ENCODE data around the gene MAPK1IP1L. TPM values are rescaled to one million over a fixed set of nuclear protein-coding genes. Genes with fewer than 3 reads are reported as not detected.
"Not testable (repeated sequence)": the region's sequence is repeated elsewhere in the genome, so short reads cannot be mapped to it uniquely, and the experiment has no call there.

The MAPK1IP1L gene
- total and polyA plus RNA-seq, 4 donors = 28.2 to 101 (median 62.7) TPM

- Histone ChIP-seq H3K36me3 (ENCODE audit: control insufficient read depth in 1 of 2, insufficient read depth in 2 of 2, low read length in 1 of 2) (no peaks in the 10 kb centered on the region), H3K4me3 (ENCODE audit: low read length in 2 of 2) (peak overlapping the region; percentile 31 to 88), H3K27ac (ENCODE audit: low read depth in 1 of 2, low read length in 2 of 2) (no peak overlapping the region), H3K4me1 (ENCODE audit: control insufficient read depth in 1 of 2, insufficient read depth in 2 of 2, low read length in 2 of 2) (peaks cover 4 to 6% of the 10 kb centered on the region in 2 donors), H3K9me3 (ENCODE audit: control insufficient read depth, low read length) (no peaks in the 10 kb centered on the region), H3K27me3 (ENCODE audit: control insufficient read depth in 1 of 2, insufficient read depth in 2 of 2, low read length in 1 of 2) (no peaks in the 10 kb centered on the region)
- DNase-seq = no peak
- 2 to 4% methylated on average over 8 of the region's 8 CpGs for WGBS, 2 donors
- no peak for ATAC-seq (ENCODE audit: low FRiP score)
- intact Hi-C loops (cut with DNase I) = no loop called here
These were observed 23.4 kb upstream of the MAPK1IP1L start for GRCh38 chr14:55028066-55028465.

- DNase-seq = no peak
- peak overlapping the region in 1 of 2 donors; percentile 88 for H3K4me3 ChIP-seq (ENCODE audit: low read length in 2 of 2)
- no peaks in the 10 kb centered on the region for H3K9me3 ChIP-seq (ENCODE audit: control insufficient read depth, low read length)
- intact Hi-C loops (cut with DNase I) = no loop called here
- H3K36me3 ChIP-seq (ENCODE audit: control insufficient read depth in 1 of 2, insufficient read depth in 2 of 2, low read length in 1 of 2) = no peaks in the 10 kb centered on the region
- H3K27ac ChIP-seq (ENCODE audit: low read depth in 1 of 2, low read length in 2 of 2) = no peak overlapping the region
- 65 to 72% methylated on average over 4 of the region's 4 CpGs for WGBS, 2 donors
- ATAC-seq (ENCODE audit: low FRiP score) = no peak
- H3K27me3 ChIP-seq (ENCODE audit: control insufficient read depth in 1 of 2, insufficient read depth in 2 of 2, low read length in 1 of 2) = no peaks in the 10 kb centered on the region
- peaks cover 4 to 6% of the 10 kb centered on the region in 2 donors for H3K4me1 ChIP-seq (ENCODE audit: control insufficient read depth in 1 of 2, insufficient read depth in 2 of 2, low read length in 2 of 2)
These were observed 23.0 kb upstream of the MAPK1IP1L start for GRCh38 chr14:55028476-55028875.

- Histone ChIP-seq H3K27me3 (ENCODE audit: control insufficient read depth in 1 of 2, insufficient read depth in 2 of 2, low read length in 1 of 2) (no peaks in the 10 kb centered on the region), H3K4me1 (ENCODE audit: control insufficient read depth in 1 of 2, insufficient read depth in 2 of 2, low read length in 2 of 2) (peaks cover 2% of the 10 kb centered on the region in 2 donors), H3K36me3 (ENCODE audit: control insufficient read depth in 1 of 2, insufficient read depth in 2 of 2, low read length in 1 of 2) (no peaks in the 10 kb centered on the region), H3K9me3 (ENCODE audit: control insufficient read depth, low read length) (no peaks in the 10 kb centered on the region), H3K4me3 (ENCODE audit: low read length in 2 of 2) (no peak overlapping the region), H3K27ac (ENCODE audit: low read depth in 1 of 2, low read length in 2 of 2) (no peak overlapping the region)
- 49 to 55% methylated on average over 2 of the region's 2 CpGs for WGBS, 2 donors
- ATAC-seq (ENCODE audit: low FRiP score) (no peak), DNase-seq (no peak)
- intact Hi-C loops (cut with DNase I) = no loop called here
These were observed 20.3 kb upstream of the MAPK1IP1L start for GRCh38 chr14:55031190-55031589.

- DNase-seq; H3K9me3 ChIP-seq (ENCODE audit: control insufficient read depth, low read length); H3K4me1 ChIP-seq (ENCODE audit: control insufficient read depth in 1 of 2, insufficient read depth in 2 of 2, low read length in 2 of 2); H3K36me3 ChIP-seq (ENCODE audit: control insufficient read depth in 1 of 2, insufficient read depth in 2 of 2, low read length in 1 of 2); ATAC-seq (ENCODE audit: low FRiP score); H3K27me3 ChIP-seq (ENCODE audit: control insufficient read depth in 1 of 2, insufficient read depth in 2 of 2, low read length in 1 of 2); intact Hi-C loops (cut with DNase I); H3K4me3 ChIP-seq (ENCODE audit: low read length in 2 of 2); H3K27ac ChIP-seq (ENCODE audit: low read depth in 1 of 2, low read length in 2 of 2): not testable (repeated sequence)
These were observed 13.5 kb upstream of the MAPK1IP1L start for GRCh38 chr14:55037995-55038394.

- no peak overlapping the region for H3K27ac ChIP-seq (ENCODE audit: low read depth in 1 of 2, low read length in 2 of 2)
- no peaks in the 10 kb centered on the region for H3K9me3 ChIP-seq (ENCODE audit: control insufficient read depth, low read length)
- intact Hi-C loops (cut with DNase I) = no loop called here
- no peaks in the 10 kb centered on the region for H3K4me1 ChIP-seq (ENCODE audit: control insufficient read depth in 1 of 2, insufficient read depth in 2 of 2, low read length in 2 of 2)
- ATAC-seq (ENCODE audit: low FRiP score) = no peak
- H3K4me3 ChIP-seq (ENCODE audit: low read length in 2 of 2) = no peak overlapping the region
- peaks cover 0 to 2% of the 10 kb centered on the region in 2 donors for H3K36me3 ChIP-seq (ENCODE audit: control insufficient read depth in 1 of 2, insufficient read depth in 2 of 2, low read length in 1 of 2)
- H3K27me3 ChIP-seq (ENCODE audit: control insufficient read depth in 1 of 2, insufficient read depth in 2 of 2, low read length in 1 of 2) = no peaks in the 10 kb centered on the region
- DNase-seq = no peak
These were observed 12.7 kb upstream of the MAPK1IP1L start for GRCh38 chr14:55038708-55039107.

GRCh38 chr14:55043528-55043927 lies 7.9 kb upstream of the MAPK1IP1L start:
- H3K9me3 ChIP-seq (ENCODE audit: control insufficient read depth, low read length) = no peaks in the 10 kb centered on the region
- intact Hi-C loops (cut with DNase I) = no loop called here
- no peak overlapping the region for H3K4me3 ChIP-seq (ENCODE audit: low read length in 2 of 2)
- ATAC-seq (ENCODE audit: low FRiP score) (no peak), DNase-seq (no peak)
- H3K27ac ChIP-seq (ENCODE audit: low read depth in 1 of 2, low read length in 2 of 2) = no peak overlapping the region
- H3K4me1 ChIP-seq (ENCODE audit: control insufficient read depth in 1 of 2, insufficient read depth in 2 of 2, low read length in 2 of 2) = no peaks in the 10 kb centered on the region
- WGBS, 2 donors = 94% methylated on average over 5 of the region's 5 CpGs
- no peaks in the 10 kb centered on the region for H3K27me3 ChIP-seq (ENCODE audit: control insufficient read depth in 1 of 2, insufficient read depth in 2 of 2, low read length in 1 of 2)
- H3K36me3 ChIP-seq (ENCODE audit: control insufficient read depth in 1 of 2, insufficient read depth in 2 of 2, low read length in 1 of 2) = peaks cover 0 to 2% of the 10 kb centered on the region in 2 donors

- H3K36me3 ChIP-seq (ENCODE audit: control insufficient read depth in 1 of 2, insufficient read depth in 2 of 2, low read length in 1 of 2) = peaks cover 0 to 2% of the 10 kb centered on the region in 2 donors
- no peak overlapping the region for H3K4me3 ChIP-seq (ENCODE audit: low read length in 2 of 2)
- no peaks in the 10 kb centered on the region for H3K9me3 ChIP-seq (ENCODE audit: control insufficient read depth, low read length)
- intact Hi-C loops (cut with DNase I) = no loop called here
- H3K27me3 ChIP-seq (ENCODE audit: control insufficient read depth in 1 of 2, insufficient read depth in 2 of 2, low read length in 1 of 2) = no peaks in the 10 kb centered on the region
- no peak overlapping the region for H3K27ac ChIP-seq (ENCODE audit: low read depth in 1 of 2, low read length in 2 of 2)
- H3K4me1 ChIP-seq (ENCODE audit: control insufficient read depth in 1 of 2, insufficient read depth in 2 of 2, low read length in 2 of 2) = no peaks in the 10 kb centered on the region
- no peak for DNase-seq
- no peak for ATAC-seq (ENCODE audit: low FRiP score)
These were observed 6.4 kb upstream of the MAPK1IP1L start for GRCh38 chr14:55045087-55045486.

GRCh38 chr14:55047301-55048053 lies 4.0 kb upstream of the MAPK1IP1L start:
- no peak for ATAC-seq (ENCODE audit: low FRiP score)
- Histone ChIP-seq H3K9me3 (ENCODE audit: control insufficient read depth, low read length) (no peaks in the 10 kb centered on the region), H3K4me1 (ENCODE audit: control insufficient read depth in 1 of 2, insufficient read depth in 2 of 2, low read length in 2 of 2) (no peaks in the 10 kb centered on the region)

GRCh38 chr14:55048900-55049436 lies 2.5 kb upstream of the MAPK1IP1L start:
- 78 to 79% methylated on average over 2 of the region's 2 CpGs for WGBS, 2 donors
- Histone ChIP-seq H3K4me1 (ENCODE audit: control insufficient read depth in 1 of 2, insufficient read depth in 2 of 2, low read length in 2 of 2) (peaks cover 0 to 1% of the 10 kb centered on the region in 2 donors), H3K9me3 (ENCODE audit: control insufficient read depth, low read length) (no peaks in the 10 kb centered on the region), H3K4me3 (ENCODE audit: low read length in 2 of 2) (no peak overlapping the region), H3K27ac (ENCODE audit: low read depth in 1 of 2, low read length in 2 of 2) (no peak overlapping the region), H3K27me3 (ENCODE audit: control insufficient read depth in 1 of 2, insufficient read depth in 2 of 2, low read length in 1 of 2) (no peaks in the 10 kb centered on the region), H3K36me3 (ENCODE audit: control insufficient read depth in 1 of 2, insufficient read depth in 2 of 2, low read length in 1 of 2) (no peaks in the 10 kb centered on the region)
- DNase-seq = no peak
- intact Hi-C loops (cut with DNase I) = no loop called here
- no peak for ATAC-seq (ENCODE audit: low FRiP score)

More at GRCh38 chr14:55047301-55048053, 4.0 kb upstream of the MAPK1IP1L start:
- H3K4me3 ChIP-seq (ENCODE audit: low read length in 2 of 2) = no peak overlapping the region
- H3K36me3 ChIP-seq (ENCODE audit: control insufficient read depth in 1 of 2, insufficient read depth in 2 of 2, low read length in 1 of 2) = peaks cover 0 to 2% of the 10 kb centered on the region in 2 donors
- intact Hi-C loops (cut with DNase I) = no loop called here
- DNase-seq = no peak
- H3K27ac ChIP-seq (ENCODE audit: low read depth in 1 of 2, low read length in 2 of 2) = no peak overlapping the region
- WGBS, 2 donors = 96 to 97% methylated on average over 5 of the region's 5 CpGs
- H3K27me3 ChIP-seq (ENCODE audit: control insufficient read depth in 1 of 2, insufficient read depth in 2 of 2, low read length in 1 of 2) = no peaks in the 10 kb centered on the region

Measured in aorta (tissue), 5 donors.